ENCODE data around the gene ONECUT3. TPM values are rescaled to one million over a fixed set of nuclear protein-coding genes. Genes with fewer than 3 reads are reported as not detected.
A peak's percentile ranks its signal among the peaks of the same experiment; 100 is the strongest.
"Not testable (repeated sequence)": the region's sequence is repeated elsewhere in the genome, so short reads cannot be mapped to it uniquely, and the experiment has no call there.

ONECUT3 gene
- total and polyA plus RNA-seq, 11 donors = not detected

DNA sequence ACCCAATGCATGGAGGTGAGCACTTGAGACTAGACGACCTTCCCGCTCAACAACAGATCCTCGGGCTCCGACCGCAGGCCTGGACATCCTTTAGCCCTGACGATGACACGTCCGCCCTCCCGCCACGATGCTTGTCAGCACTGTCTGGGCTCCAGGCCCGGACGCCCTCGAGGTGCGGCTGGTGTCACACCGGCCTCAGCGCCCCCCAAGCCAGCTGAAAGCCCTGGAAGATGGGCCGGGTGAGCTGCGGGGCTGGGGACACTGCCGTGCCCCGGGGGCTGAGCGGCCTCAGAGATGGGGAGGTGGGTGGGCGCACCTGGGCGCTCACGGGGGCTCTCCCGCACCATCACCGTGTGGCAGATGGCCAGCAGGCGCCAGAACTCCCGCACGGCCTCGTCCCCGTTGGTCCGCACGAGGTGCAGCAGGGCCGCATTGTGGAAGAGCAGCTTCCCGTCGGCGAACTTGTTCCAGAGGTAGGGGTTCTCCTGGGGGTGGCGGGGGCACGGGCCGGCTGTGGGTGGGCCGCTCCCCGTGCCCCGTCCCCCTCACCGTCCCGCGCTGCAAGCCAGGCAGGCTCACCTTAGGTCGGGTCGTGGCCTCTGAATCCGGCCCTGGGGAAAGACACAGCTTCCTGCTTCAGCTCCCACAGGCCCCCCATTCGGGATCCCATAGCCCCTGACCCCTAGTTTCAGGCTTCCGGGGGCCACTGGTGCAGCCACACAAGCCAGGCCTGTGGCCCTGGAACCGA is 43.3 kb downstream of the ONECUT3 start:
- 50 to 65% (median 56%) methylated on average over 26 to 52 of the region's 52 CpGs for WGBS, 4 donors
- TF ChIP-seq POLR2A (IDR thresholded peaks at IDR 0.05) = no peak
- TF ChIP-seq, protein P1, sequence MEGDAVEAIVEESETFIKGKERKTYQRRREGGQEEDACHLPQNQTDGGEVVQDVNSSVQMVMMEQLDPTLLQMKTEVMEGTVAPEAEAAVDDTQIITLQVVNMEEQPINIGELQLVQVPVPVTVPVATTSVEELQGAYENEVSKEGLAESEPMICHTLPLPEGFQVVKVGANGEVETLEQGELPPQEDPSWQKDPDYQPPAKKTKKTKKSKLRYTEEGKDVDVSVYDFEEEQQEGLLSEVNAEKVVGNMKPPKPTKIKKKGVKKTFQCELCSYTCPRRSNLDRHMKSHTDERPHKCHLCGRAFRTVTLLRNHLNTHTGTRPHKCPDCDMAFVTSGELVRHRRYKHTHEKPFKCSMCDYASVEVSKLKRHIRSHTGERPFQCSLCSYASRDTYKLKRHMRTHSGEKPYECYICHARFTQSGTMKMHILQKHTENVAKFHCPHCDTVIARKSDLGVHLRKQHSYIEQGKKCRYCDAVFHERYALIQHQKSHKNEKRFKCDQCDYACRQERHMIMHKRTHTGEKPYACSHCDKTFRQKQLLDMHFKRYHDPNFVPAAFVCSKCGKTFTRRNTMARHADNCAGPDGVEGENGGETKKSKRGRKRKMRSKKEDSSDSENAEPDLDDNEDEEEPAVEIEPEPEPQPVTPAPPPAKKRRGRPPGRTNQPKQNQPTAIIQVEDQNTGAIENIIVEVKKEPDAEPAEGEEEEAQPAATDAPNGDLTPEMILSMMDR (IDR thresholded peaks at IDR 0.05) = no peak
- Histone ChIP-seq H3K4me3 (no peak overlapping the region), H3K4me1 (peaks cover 0 to 7% (median 4%) of the 10 kb centered on the region in 12 donors), H3K9me3 (no peaks in the 10 kb centered on the region), H3K27ac (no peak overlapping the region), H3K36me3 (no peaks in the 10 kb centered on the region), H3K27me3 (peaks cover 4 to 20% (median 9%) of the 10 kb centered on the region in 9 donors)
- intact Hi-C loops (cut with DNase I) = loop anchor here in 2 of 10 donors (10.0 kb wide), 1 partner anchor 252 kb away; no protein-coding TSS in a partner anchor
- DNase-seq (no peak), ATAC-seq (peak in 2 of 4 donors; percentile 11)

DNA sequence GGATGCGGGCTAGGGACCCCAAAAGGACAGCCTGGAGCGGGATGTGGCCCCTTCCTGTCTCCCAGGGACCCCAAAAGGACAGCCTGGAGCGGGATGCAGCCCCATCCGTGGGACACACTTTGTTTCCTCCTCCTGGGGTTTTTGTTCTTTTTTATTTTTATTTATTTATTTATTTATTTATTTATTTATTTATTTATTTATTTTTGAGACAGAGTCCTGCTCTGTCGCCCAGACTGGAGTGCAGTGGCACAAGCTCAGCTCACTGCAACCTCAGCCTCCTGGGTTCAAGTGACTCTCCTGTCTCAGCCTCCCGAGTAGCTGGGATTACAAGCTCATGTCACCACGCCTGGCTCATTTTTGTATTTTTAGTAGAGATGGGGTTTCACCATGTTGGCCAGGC is 44.0 kb downstream of the ONECUT3 start:
- H3K9me3 ChIP-seq, DNase-seq, ATAC-seq, H3K4me1 ChIP-seq, H3K4me3 ChIP-seq, H3K27ac ChIP-seq, H3K36me3 ChIP-seq: not testable (repeated sequence)
- peaks cover 4 to 20% (median 9%) of the 10 kb centered on the region in 9 donors for H3K27me3 ChIP-seq
- WGBS, 4 donors = 84 to 96% (median 93%) methylated on average over 7 of the region's 7 CpGs
- intact Hi-C loops (cut with DNase I) = loop anchor here in 2 of 10 donors (10.0 kb wide), 1 partner anchor 253 kb away; no protein-coding TSS in a partner anchor

DNA sequence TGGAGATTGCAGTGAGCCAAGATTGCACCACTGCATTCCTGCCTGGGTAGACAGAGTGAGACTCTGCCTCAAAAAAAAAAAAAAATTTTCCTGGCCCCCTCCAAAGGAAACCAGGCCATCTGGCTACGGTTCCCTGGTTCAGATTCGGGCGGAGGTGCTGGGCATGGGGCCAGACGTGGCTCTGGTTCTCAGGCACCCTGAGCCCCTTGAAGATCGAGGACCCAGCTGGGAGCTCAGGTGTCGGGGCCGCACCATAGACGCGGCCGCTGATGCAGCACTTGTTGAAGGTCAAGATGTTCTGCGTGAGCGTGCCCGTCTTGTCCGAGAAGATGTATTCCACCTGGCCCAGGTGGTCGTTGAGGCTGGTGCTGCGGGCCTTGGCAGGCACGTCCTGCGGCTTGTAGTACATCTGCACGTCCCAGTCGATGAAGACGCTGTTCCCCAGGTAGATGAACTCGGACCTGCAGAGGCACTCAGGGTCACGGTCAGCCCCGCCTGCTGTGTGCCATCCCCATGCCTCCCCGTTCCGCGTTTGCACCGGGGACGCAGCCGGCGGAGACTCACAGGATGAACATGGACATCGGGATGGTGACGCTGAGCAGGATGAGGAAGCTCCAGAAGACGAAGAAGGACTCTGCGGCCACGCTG is 46.5 kb downstream of the ONECUT3 start:
- Histone ChIP-seq H3K27ac (no peak overlapping the region), H3K4me3 (no peak overlapping the region), H3K4me1 (peaks cover 0 to 7% (median 4%) of the 10 kb centered on the region in 12 donors), H3K9me3 (no peaks in the 10 kb centered on the region), H3K27me3 (peaks cover 4 to 20% (median 9%) of the 10 kb centered on the region in 9 donors), H3K36me3 (no peaks in the 10 kb centered on the region)
- intact Hi-C loops (cut with DNase I) = loop anchor here in 2 of 10 donors (10.0 kb wide), 1 partner anchor 255 kb away; no protein-coding TSS in a partner anchor
- WGBS, 4 donors = 83 to 90% (median 84%) methylated on average over 36 of the region's 36 CpGs
- no peak for ATAC-seq
- TF ChIP-seq POLR2A (IDR thresholded peaks at IDR 0.05) = no peak
- TF ChIP-seq, protein P1 (IDR thresholded peaks at IDR 0.05) = no peak
- DNase-seq = no peak

DNA sequence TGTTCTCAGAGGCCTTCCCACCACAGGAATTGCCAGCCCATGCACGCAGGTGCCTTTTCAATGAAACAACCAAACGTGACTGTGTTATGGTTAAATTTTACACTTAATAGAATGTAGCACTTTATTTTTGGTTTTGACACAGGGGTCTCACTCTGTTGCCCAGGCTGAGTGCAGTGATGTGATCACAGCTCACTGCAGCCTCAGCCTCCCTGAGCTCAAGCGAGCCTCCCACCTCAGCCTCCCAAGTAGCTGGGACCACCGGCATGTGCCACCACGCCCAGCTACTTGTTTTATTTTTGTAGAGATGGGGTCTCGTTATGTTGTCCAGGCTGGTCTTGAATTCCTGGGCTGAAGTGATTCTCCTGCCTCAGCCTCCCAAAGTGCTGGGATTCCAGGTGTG is 51.6 kb downstream of the ONECUT3 start:
- Histone ChIP-seq H3K27me3 (no peaks in the 10 kb centered on the region), H3K4me1 (no peaks in the 10 kb centered on the region), H3K27ac (no peak overlapping the region), H3K4me3 (no peak overlapping the region), H3K9me3 (no peaks in the 10 kb centered on the region), H3K36me3 (no peaks in the 10 kb centered on the region)
- no peak for TF ChIP-seq POLR2A (IDR thresholded peaks at IDR 0.05)
- TF ChIP-seq, protein P1 (IDR thresholded peaks at IDR 0.05) = no peak
- intact Hi-C loops (cut with DNase I) = no loop called here
- no peak for DNase-seq
- 91 to 96% (median 93%) methylated on average over 6 of the region's 6 CpGs for WGBS, 4 donors
- ATAC-seq = no peak

All from heart left ventricle (tissue), 16 donors.